H1 (cell line): ENCODE measurements around the gene MIEN1. TPM values are rescaled to one million over a fixed set of nuclear protein-coding genes. Genes with fewer than 3 reads are reported as not detected.
A peak's percentile ranks its signal among the peaks of the same experiment; 100 is the strongest.

Experiments
- CTCF ChIA-PET: fragments of 300-600 bp; sonication (Branson Sonifier 250); formaldehyde crosslinking; loops from one replicate; lab custom pipeline; 2021; ENCODE audit not compliant: partially characterized antibody; lab: Charles Lee
- POLR2A ChIA-PET: fragments of 300-600 bp; sonication (Branson Sonifier 250); formaldehyde crosslinking; loops from one replicate; lab custom pipeline; 2021; ENCODE audit warnings: inconsistent platforms; ENCODE audit not compliant: partially characterized antibody; lab: Charles Lee
- DNase-seq, 2 experiments: peaks; one replicate each; pipeline versions ENCODE4 v3.0.0 to v3.0.0-alpha.2; 2010 to 2022; ENCODE audit warnings: low spot score in 2 of 2, low read depth in 1 of 2, mixed read lengths in 1 of 2
- FAIRE-seq: peaks from 2 replicates; lab custom pipeline; 2011; peaks lifted over from hg19 to GRCh38; lab: Jason Lieb, UNC
- H2AFZ ChIP-seq: 2 replicates; pipeline ENCODE4 v1.8.1; 2012; ENCODE audit warnings: low read length, inconsistent platforms
- H2AK5ac ChIP-seq: 2 replicates; pipeline ENCODE4 v1.6.1; 2013; ENCODE audit warnings: low read depth, low read length
- H2BK120ac ChIP-seq: replicated peaks from 2 replicates; pipeline ENCODE3; 2013; ENCODE audit warnings: low read depth, low read length, inconsistent platforms
- H2BK12ac ChIP-seq: 2 replicates; pipeline ENCODE4 v1.6.1; 2013; ENCODE audit warnings: low read depth, low read length
- H2BK15ac ChIP-seq: 2 replicates; pipeline ENCODE4 v1.6.1; 2013; ENCODE audit warnings: low read length
- H2BK20ac ChIP-seq: 2 replicates; pipeline ENCODE4 v1.6.1; 2013; ENCODE audit warnings: low read length
- H2BK5ac ChIP-seq: 2 replicates; pipeline ENCODE4 v1.6.1; 2013; ENCODE audit warnings: low read depth, low read length
- H3K14ac ChIP-seq: 2 replicates; pipeline ENCODE4 v1.6.1; 2013; ENCODE audit warnings: inconsistent platforms; ENCODE audit not compliant: insufficient read length
- H3K18ac ChIP-seq: 2 replicates; pipeline ENCODE4 v1.6.1; 2013; ENCODE audit warnings: low read length; ENCODE audit errors: extremely low read depth
- H3K23ac ChIP-seq: 2 replicates; pipeline ENCODE4 v1.6.1; 2013; ENCODE audit warnings: inconsistent platforms; ENCODE audit not compliant: insufficient read length
- H3K23me2 ChIP-seq: 2 replicates; pipeline ENCODE4 v1.6.1; 2013; ENCODE audit warnings: low read depth, low read length
- H3K27ac ChIP-seq: 2 replicates; pipeline ENCODE4 v1.6.1; 2011; ENCODE audit warnings: low read depth, low read length, inconsistent platforms
- H3K27me3 ChIP-seq, 4 experiments: replicated peaks in 1 of 4; 1 replicate in 1 of 4; 2 replicates in 3 of 4; pipeline versions ENCODE4 v1.6.1 to v1.8.1; 2011 to 2013; ENCODE audit warnings: low read length in 3 of 4, mild to moderate bottlenecking in 3 of 4, inconsistent platforms in 2 of 4, mixed read lengths in 2 of 4, moderate library complexity in 1 of 4; ENCODE audit not compliant: control insufficient read depth in 3 of 4, insufficient read depth in 3 of 4; ENCODE audit errors: extremely low read depth in 1 of 4
- H3K36me3 ChIP-seq, 4 experiments: 2 replicates each; pipeline versions ENCODE4 v1.6.1 to v1.8.1; 2011 to 2013; ENCODE audit warnings: mild to moderate bottlenecking in 4 of 4, low read length in 3 of 4, moderate library complexity in 2 of 4, control low read depth in 1 of 4, inconsistent platforms in 1 of 4; ENCODE audit not compliant: insufficient read depth in 4 of 4, control insufficient read depth in 2 of 4
- H3K4ac ChIP-seq: replicated peaks from 2 replicates; pipeline ENCODE3; 2013; ENCODE audit warnings: low read length, low read depth, mixed read lengths, inconsistent platforms; ENCODE audit not compliant: insufficient read length
- H3K4me1 ChIP-seq, 4 experiments: replicated peaks in 1 of 4; 1 replicate in 1 of 4; 2 replicates in 3 of 4; pipeline versions ENCODE4 v1.6.1 to v1.8.1; 2011 to 2013; ENCODE audit warnings: low read length in 3 of 4, inconsistent platforms in 2 of 4, mixed read lengths in 1 of 4; ENCODE audit not compliant: insufficient read depth in 4 of 4, control insufficient read depth in 3 of 4
- H3K4me2 ChIP-seq, 2 experiments: 2 replicates each; pipeline versions ENCODE4 v1.6.1 to v1.8.1; 2011 to 2013; ENCODE audit warnings: low read depth in 2 of 2, low read length in 2 of 2, control low read depth in 1 of 2, inconsistent platforms in 1 of 2, mild to moderate bottlenecking in 1 of 2; ENCODE audit not compliant: insufficient read depth in 1 of 2
- H3K4me3 ChIP-seq, 4 experiments: fragments of 200-600, 300-600 bp in 1 of 4; sonication (generic), shearing (Covaris generic), sonication (Bioruptor Twin) in 1 of 4; 2 replicates each; pipeline versions ENCODE4 v1.5.1 to v1.8.1; 2011 to 2016; ENCODE audit warnings: low read length in 4 of 4, low read depth in 3 of 4, control low read depth in 2 of 4, inconsistent platforms in 2 of 4, mild to moderate bottlenecking in 2 of 4, mixed read lengths in 1 of 4, moderate library complexity in 1 of 4; ENCODE audit not compliant: insufficient read depth in 2 of 4; ENCODE audit errors: extremely low read depth in 1 of 4
- H3K56ac ChIP-seq: replicated peaks from 2 replicates; pipeline ENCODE3; 2013; ENCODE audit warnings: low read depth, mild to moderate bottlenecking, mixed read lengths, low read length, inconsistent platforms; ENCODE audit not compliant: insufficient read length
- H3K79me1 ChIP-seq: 2 replicates; pipeline ENCODE4 v1.6.1; 2013; ENCODE audit warnings: low read depth, low read length, control low read depth
- H3K79me2 ChIP-seq, 2 experiments: 2 replicates each; pipeline versions ENCODE4 v1.6.1 to v1.8.1; 2012 to 2013; ENCODE audit warnings: low read length in 2 of 2, mild to moderate bottlenecking in 2 of 2, inconsistent platforms in 1 of 2; ENCODE audit not compliant: insufficient read depth in 2 of 2, control insufficient read depth in 1 of 2
- H3K9ac ChIP-seq, 4 experiments: replicated peaks in 1 of 4; 1 replicate in 1 of 4; 2 replicates in 3 of 4; pipeline versions ENCODE4 v1.6.1 to v1.8.1; 2011 to 2013; ENCODE audit warnings: low read depth in 3 of 4, low read length in 3 of 4, control low read depth in 2 of 4, mild to moderate bottlenecking in 2 of 4, moderate library complexity in 2 of 4, inconsistent platforms in 1 of 4; ENCODE audit errors: extremely low read depth in 1 of 4
- H3K9me3 ChIP-seq, 2 experiments: 2 replicates each; pipeline versions ENCODE4 v1.6.1 to v1.8.1; 2012 to 2013; ENCODE audit warnings: mild to moderate bottlenecking in 2 of 2, moderate library complexity in 2 of 2, control low read depth in 1 of 2, inconsistent platforms in 1 of 2, low read depth in 1 of 2, low read length in 1 of 2, mixed read lengths in 1 of 2; ENCODE audit not compliant: insufficient read depth in 2 of 2
- H4K20me1 ChIP-seq, 2 experiments: replicated peaks in 1 of 2; 2 replicates each; pipeline versions ENCODE3 to v1.8.1; 2011 to 2013; ENCODE audit warnings: inconsistent platforms in 2 of 2, low read length in 2 of 2, mild to moderate bottlenecking in 1 of 2; ENCODE audit not compliant: insufficient read depth in 2 of 2, control insufficient read depth in 1 of 2
- H4K5ac ChIP-seq: 2 replicates; pipeline ENCODE4 v1.6.1; 2013; ENCODE audit warnings: low read length, low read depth, mixed read lengths, inconsistent platforms; ENCODE audit not compliant: insufficient read length
- H4K8ac ChIP-seq: 2 replicates; pipeline ENCODE4 v1.8.0; 2013; ENCODE audit warnings: mild to moderate bottlenecking, moderate library complexity, low read length, inconsistent platforms; ENCODE audit not compliant: insufficient read depth; ENCODE audit errors: extremely low read depth
- H4K91ac ChIP-seq: replicated peaks from 2 replicates; pipeline ENCODE3; 2013; ENCODE audit warnings: low read length, mixed read lengths, inconsistent platforms; ENCODE audit not compliant: insufficient read length
- CBX5 ChIP-seq: fragments of 300-800, 300-1000 bp; sonication (generic); IDR thresholded peaks from 2 replicates; pipeline ENCODE4 v1.7.1; 2016; ENCODE audit warnings: antibody characterized with exemption, low read length, low read depth
- CEBPB ChIP-seq: IDR thresholded peaks from 2 replicates; pipeline ENCODE4 v1.6.1; 2012; ENCODE audit warnings: low read depth, low read length
- CHD1 ChIP-seq: IDR thresholded peaks from 2 replicates; pipeline ENCODE4 v1.6.1; 2012; ENCODE audit warnings: low read depth, low read length, improper control_type of control experiment
- CREB1 ChIP-seq: IDR thresholded peaks from 2 replicates; pipeline ENCODE4 v1.6.1; 2012; ENCODE audit warnings: inconsistent platforms
- CTBP2 ChIP-seq: IDR thresholded peaks from 2 replicates; pipeline ENCODE4 v1.7.0; 2011; ENCODE audit warnings: borderline replicate concordance, mild to moderate bottlenecking, moderate library complexity, mixed read lengths, low read length; ENCODE audit not compliant: insufficient read depth, insufficient read length
- E2F6 ChIP-seq: IDR thresholded peaks from 2 replicates; pipeline ENCODE4 v1.6.1; 2012; ENCODE audit warnings: inconsistent platforms
- GABPA ChIP-seq: IDR thresholded peaks from 2 replicates; pipeline ENCODE4 v1.6.1; 2011; ENCODE audit warnings: mild to moderate bottlenecking, low read length, moderate library complexity, borderline replicate concordance; ENCODE audit not compliant: insufficient read depth
- NRF1 ChIP-seq: IDR thresholded peaks from 2 replicates; pipeline ENCODE4 v1.6.1; 2011; ENCODE audit warnings: mild to moderate bottlenecking, low read depth, low read length, improper control_type of control experiment
- RAD21 ChIP-seq, 2 experiments: IDR thresholded peaks in 1 of 2; conservative IDR thresholded peaks in 1 of 2; 2 replicates each; pipeline ENCODE4 v1.6.1; 2011; ENCODE audit warnings: low read depth in 2 of 2, low read length in 2 of 2, improper control_type of control experiment in 1 of 2, inconsistent platforms in 1 of 2, mild to moderate bottlenecking in 1 of 2, moderate library complexity in 1 of 2
- RBBP5 ChIP-seq: IDR thresholded peaks from 2 replicates; pipeline ENCODE4 v1.7.1; 2012; ENCODE audit warnings: low read depth, mild to moderate bottlenecking, inconsistent platforms, low read length, moderate library complexity, borderline replicate concordance
- SRF ChIP-seq: IDR thresholded peaks from 2 replicates; pipeline ENCODE4 v1.6.1; 2011; ENCODE audit warnings: mild to moderate bottlenecking, low read depth, low read length, moderate library complexity
- TCF12 ChIP-seq: IDR thresholded peaks from 2 replicates; pipeline ENCODE4 v1.6.1; 2011; ENCODE audit warnings: low read depth, mild to moderate bottlenecking, low read length
- WGBS, 2 experiments: shearing (Covaris generic) in 1 of 2; methylation state at CpG; one replicate each; pipeline versions ENCODE4 v1.1.6 to v1.1.7; 2013 to 2015; ENCODE audit warnings: low lambda C conversion rate in 2 of 2, mixed read lengths in 2 of 2, inconsistent platforms in 1 of 2, low coverage in 1 of 2, missing lambda C conversion rate in 1 of 2; ENCODE audit not compliant: insufficient replicate concordance in 2 of 2, insufficient coverage in 1 of 2, insufficient read length in 1 of 2; ENCODE audit errors: extremely low coverage in 1 of 2, missing lambda C conversion rate in 1 of 2; 5-methylcytosine and 5-hydroxymethylcytosine counted together
- polyA plus RNA-seq, 7 experiments: library from polyadenylated mRNA; depleted of rRNA in 3 of 7; stranded (reverse) in 5 of 7; unstranded in 2 of 7; fragments of >200 nt in 5 of 7; fragments of 200-250 nt in 2 of 7; gene quantifications; 1 replicate in 5 of 7; 2 replicates in 1 of 7; 4 replicates in 1 of 7; pipeline versions ENCODE4 v1.2.1 to v1.2.3, GENCODE V29; 2011 to 2013; ENCODE audit warnings: missing spikeins in 2 of 7, mixed read lengths in 2 of 7
- total RNA-seq: library from RNA; stranded (reverse); fragmentation: NEBNext Ultra II Directional; extraction: Animal tissue kit (Norgen Biotek cat#: 25700); gene quantifications from 2 replicates; pipeline ENCODE4 v1.2.1, GENCODE V29; 2021

The MIEN1 gene
- total and polyA plus RNA-seq, 2 of the 8 experiments (the other 6 are each of a cell fraction or from before 2014, with no cell fraction given) = 29.6 to 54.9 TPM

GRCh38 chr17:39679521-39680192, 50.7 kb downstream of the MIEN1 start:
- Histone ChIP-seq H3K9ac (no peak overlapping the region), H3K4me3 (no peak overlapping the region), H2BK120ac (no peak overlapping the region), H3K9me3 (no peaks in the 10 kb centered on the region), H3K4me2 (no peak overlapping the region), H3K79me2 (no peaks in the 10 kb centered on the region), H3K14ac (no peak overlapping the region), H2BK5ac (no peak overlapping the region), H3K79me1 (no peaks in the 10 kb centered on the region), H3K36me3 (peaks cover 0 to 3% (median 1%) of the 10 kb centered on the region in 4 experiments; a peak in 4 of 8 replicates), H4K5ac (no peak overlapping the region), H3K4me1 (peaks cover 0 to 8% (median 5%) of the 10 kb centered on the region in 4 experiments; a peak in 5 of 7 replicates), H3K27me3 (no peaks in the 10 kb centered on the region), H2BK15ac (no peak overlapping the region), H2BK12ac (peak overlapping the region; percentile 68; the same call in 1 of the 2 replicates), H3K4ac (no peak overlapping the region), H2AFZ (no peak overlapping the region), H3K18ac (no peak overlapping the region; the same call in 1 of the 2 replicates), H3K56ac (no peak overlapping the region), H3K27ac (no peak overlapping the region), H2AK5ac (0 out of 2 replicates have a peak overlapping the region, but pooled peaks have one; percentile 24), H4K91ac (no peak overlapping the region), H2BK20ac (no peak overlapping the region), H3K23me2 (no peaks in the 10 kb centered on the region), H3K23ac (no peak overlapping the region), H4K20me1 (no peaks in the 10 kb centered on the region), H4K8ac (no peak overlapping the region)
- FAIRE-seq = no peak
- ChIA-PET POLR2A (interaction anchor here (0.5 to 38.1 kb wide), 5 partner anchors 4 to 335 kb away, joined by 3 to 708 read pairs (median 3); partner anchors contain the start of genes ERBB2, PGAP3, PNMT and TCAP), CTCF (interaction anchor here (0.6 to 52.4 kb wide), 18 partner anchors 10 to 308 kb away, joined by 3 to 1885 read pairs (median 3); partner anchors contain the start of genes ERBB2, PNMT, PPP1R1B and STARD3)
- DNase-seq = no peak
- 92% methylated on average over 12 of the region's 12 CpGs; no CpG with 5 or more reads in 1 of the 2 experiments for WGBS, 2 experiments
- TF ChIP-seq E2F6 (no peak), RBBP5 (no peak), CEBPB (no peak), CTBP2 (no peak), SRF (no peak), TCF12 (no peak), RAD21 (IDR thresholded peaks at IDR 0.05 in 1 of 2, conservative IDR thresholded peaks at IDR 0.05 in 1 of 2; ENCODE audit: low read depth in 2 of 2, low read length in 2 of 2) (no peak), CBX5 (no peak), GABPA (no peak), CREB1 (no peak), NRF1 (no peak), CHD1 (no peak)
